ENCODE measurements around the gene JMJD1C.

DNA sequence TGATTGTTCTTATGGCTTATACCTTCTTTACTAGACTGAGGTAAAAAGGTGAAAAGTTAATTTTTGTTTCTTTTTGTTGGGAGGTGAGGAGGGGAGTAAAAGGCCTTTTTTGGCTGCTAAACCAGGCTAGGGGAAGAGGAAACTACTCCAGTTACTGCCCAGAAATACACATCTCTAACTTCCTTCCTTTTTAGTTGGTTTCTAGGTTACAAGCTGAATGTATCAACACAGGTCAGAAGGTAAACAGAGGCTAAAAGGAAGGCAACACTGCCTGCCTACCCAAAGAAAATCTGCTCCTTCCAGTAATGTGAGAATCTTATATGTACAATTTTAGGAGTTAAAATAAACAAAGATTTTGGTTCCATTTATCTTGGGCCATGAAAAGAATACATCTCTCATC, 192.2 kb downstream of the JMJD1C start:
- TF ChIP-seq, protein P1, sequence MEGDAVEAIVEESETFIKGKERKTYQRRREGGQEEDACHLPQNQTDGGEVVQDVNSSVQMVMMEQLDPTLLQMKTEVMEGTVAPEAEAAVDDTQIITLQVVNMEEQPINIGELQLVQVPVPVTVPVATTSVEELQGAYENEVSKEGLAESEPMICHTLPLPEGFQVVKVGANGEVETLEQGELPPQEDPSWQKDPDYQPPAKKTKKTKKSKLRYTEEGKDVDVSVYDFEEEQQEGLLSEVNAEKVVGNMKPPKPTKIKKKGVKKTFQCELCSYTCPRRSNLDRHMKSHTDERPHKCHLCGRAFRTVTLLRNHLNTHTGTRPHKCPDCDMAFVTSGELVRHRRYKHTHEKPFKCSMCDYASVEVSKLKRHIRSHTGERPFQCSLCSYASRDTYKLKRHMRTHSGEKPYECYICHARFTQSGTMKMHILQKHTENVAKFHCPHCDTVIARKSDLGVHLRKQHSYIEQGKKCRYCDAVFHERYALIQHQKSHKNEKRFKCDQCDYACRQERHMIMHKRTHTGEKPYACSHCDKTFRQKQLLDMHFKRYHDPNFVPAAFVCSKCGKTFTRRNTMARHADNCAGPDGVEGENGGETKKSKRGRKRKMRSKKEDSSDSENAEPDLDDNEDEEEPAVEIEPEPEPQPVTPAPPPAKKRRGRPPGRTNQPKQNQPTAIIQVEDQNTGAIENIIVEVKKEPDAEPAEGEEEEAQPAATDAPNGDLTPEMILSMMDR (IDR thresholded peaks at IDR 0.05) = no peak
- TF ChIP-seq EP300 (IDR thresholded peaks at IDR 0.05) = no peak
